Panc1 (cell line): ENCODE measurements around the gene TRAFD1. TPM values are rescaled to one million over a fixed set of nuclear protein-coding genes. Genes with fewer than 3 reads are reported as not detected.

Experiments
- ATAC-seq: fragments of 200-7000 bp; cut with Tn5 transposase; 2 replicates; pipeline ENCODE4 v1.9.1; 2020; ENCODE audit warnings: mild to moderate bottlenecking, moderate library complexity
- BruUV-seq: library from RNA; stranded (reverse); fragments of 400-500 nt; replicated peaks from 2 replicates; lab custom pipeline; 2021; lab: Mats Ljungman, UMichigan
- CTCF ChIA-PET: fragments of 300-600 bp; sonication (Branson Sonifier 250); formaldehyde crosslinking; loops from one replicate; lab custom pipeline; 2022; ENCODE audit warnings: antibody characterized with exemption; lab: Charles Lee
- POLR2A ChIA-PET: fragments of 300-600 bp; sonication (Branson Sonifier 250); formaldehyde crosslinking; loops from one replicate; lab custom pipeline; 2022; ENCODE audit warnings: antibody characterized with exemption; lab: Charles Lee
- DNase-seq: peaks from one replicate; pipeline ENCODE4 v3.0.0-alpha.2; 2010; ENCODE audit warnings: low read depth, low spot score
- H3K27ac ChIP-seq: 2 replicates; pipeline ENCODE4 v1.5.1; 2011; ENCODE audit warnings: mild to moderate bottlenecking, low read length, inconsistent platforms
- H3K27me3 ChIP-seq: fragments of 200-500 bp; sonication (Bioruptor generic); 2 replicates; pipeline ENCODE4 v1.6.0; 2014; ENCODE audit warnings: low read length, inconsistent platforms; ENCODE audit not compliant: control insufficient read depth, insufficient read depth
- H3K36me3 ChIP-seq: fragments of 200-500 bp; sonication (Bioruptor generic); 2 replicates; pipeline ENCODE4 v1.5.1; 2014; ENCODE audit warnings: inconsistent platforms, mild to moderate bottlenecking, low read length, moderate library complexity; ENCODE audit not compliant: control insufficient read depth, insufficient read depth
- H3K4me1 ChIP-seq: 2 replicates; pipeline ENCODE4 v1.5.1; 2011; ENCODE audit warnings: inconsistent platforms, mild to moderate bottlenecking, low read length, moderate library complexity; ENCODE audit not compliant: control insufficient read depth, insufficient read depth
- H3K4me3 ChIP-seq, 2 experiments: 2 replicates each; pipeline ENCODE4 v1.5.1; 2011 to 2012; ENCODE audit warnings: low read depth in 2 of 2, low read length in 2 of 2, mild to moderate bottlenecking in 2 of 2, inconsistent platforms in 1 of 2, moderate library complexity in 1 of 2
- H3K9me3 ChIP-seq: fragments of 200-500 bp; sonication (Bioruptor generic); 2 replicates; pipeline ENCODE4 v1.5.1; 2014; ENCODE audit warnings: low read depth, mild to moderate bottlenecking, inconsistent platforms, low read length, moderate library complexity; ENCODE audit not compliant: control insufficient read depth, insufficient read depth
- CTCF ChIP-seq: fragments of 450-650 bp; IDR thresholded peaks from 2 replicates; pipeline ENCODE4 v1.5.1; 2017; ENCODE audit warnings: mild to moderate bottlenecking
- POLR2AphosphoS5 ChIP-seq: IDR thresholded peaks from 2 replicates; pipeline ENCODE4 v1.6.1; 2012; ENCODE audit warnings: mild to moderate bottlenecking, low read depth, low read length, moderate library complexity
- SIN3A ChIP-seq: IDR thresholded peaks from 2 replicates; pipeline ENCODE4 v1.6.1; 2012; ENCODE audit warnings: low read depth, mild to moderate bottlenecking, low read length, moderate library complexity, borderline replicate concordance; ENCODE audit not compliant: insufficient read depth
- TCF7L2 ChIP-seq: IDR thresholded peaks from 2 replicates; pipeline ENCODE4 v1.6.1; 2011; ENCODE audit warnings: mild to moderate bottlenecking, low read depth, low read length, inconsistent platforms
- in situ Hi-C: cut with HindIII; loops from 2 replicates; pipeline ENCODE4 v1.10.0; 2016; ENCODE audit warnings: low sequenced_read_pairs, low pct_unique_long_range_greater_than_20kb
- intact Hi-C: fragments of 100-400 bp; cut with micrococcal nuclease; formaldehyde crosslinking; loops from one replicate; pipeline ENCODE4 v1.10.0; 2022; ENCODE audit not compliant: unreplicated experiment
- total RNA-seq: library from RNA; stranded (reverse); gene quantifications from one replicate; pipeline ENCODE4 v1.2.1, GENCODE V29; 2021; ENCODE audit not compliant: unreplicated experiment
- TF ChIP-seq, protein P1 (sequence below), 2 experiments: IDR thresholded peaks; 2 replicates each; pipeline ENCODE4 v1.6.1; 2011 to 2012; ENCODE audit warnings: low read depth in 2 of 2, control low read depth in 1 of 2, low read length in 1 of 2, mild to moderate bottlenecking in 1 of 2, moderate library complexity in 1 of 2; ENCODE audit not compliant: insufficient read depth in 1 of 2

TRAFD1 gene
- total RNA-seq, 1 experiment from 2014 or later, result 32.9 TPM

- BruUV-seq, result no TSS peak
- ATAC-seq, result no peak
- in situ Hi-C loops, result no loop called here
These were observed 38.2 kb downstream of the TRAFD1 start for GRCh38 chr12:112163471-112163991.

DNA sequence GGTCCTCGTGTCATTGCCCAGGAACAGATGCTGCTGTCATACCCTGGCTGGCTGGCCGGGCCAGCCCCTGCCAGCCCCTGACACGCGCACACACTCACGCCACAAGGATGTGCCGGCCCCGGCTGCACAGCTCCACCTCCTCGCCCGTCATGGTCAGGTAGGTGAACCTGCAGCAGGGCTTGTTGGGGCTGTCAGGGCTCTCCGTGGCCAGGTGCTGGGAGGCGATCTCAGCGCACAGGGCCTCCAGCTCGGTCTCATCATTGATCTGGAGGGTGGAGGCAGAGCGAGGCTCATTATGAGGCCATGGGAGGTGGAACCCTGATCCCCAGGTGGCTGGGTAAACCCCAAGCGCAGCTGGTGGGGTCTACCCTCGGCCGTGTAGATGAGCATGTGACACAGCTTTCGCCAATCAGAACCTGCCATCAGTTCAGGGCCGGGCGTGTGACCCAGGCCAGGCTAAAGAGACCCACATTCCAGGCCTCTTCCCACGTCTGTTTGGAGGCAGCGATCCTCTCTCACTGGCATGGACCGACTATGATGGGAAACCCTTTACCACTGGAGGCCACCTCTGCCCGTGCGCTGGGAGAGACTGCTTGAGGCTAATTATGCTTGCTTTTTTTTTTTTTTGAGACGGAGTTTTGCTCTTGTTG, 38.8 kb downstream of the TRAFD1 start:
- BruUV-seq, result no TSS peak
- intact Hi-C loops, result no loop called here
- ATAC-seq, result no peak
- POLR2A ChIA-PET, result no interaction called here
- Histone ChIP-seq H3K27me3 (no peaks in the 10 kb centered on the region), H3K27ac (no peak overlapping the region), H3K4me3 (no peak overlapping the region), H3K9me3 (no peaks in the 10 kb centered on the region), H3K4me1 (no peaks in the 10 kb centered on the region), H3K36me3 (no peaks in the 10 kb centered on the region)
- CTCF ChIA-PET, result no interaction called here
- in situ Hi-C loops, result no loop called here
- TF ChIP-seq SIN3A, result no peak
- TF ChIP-seq, protein P1, sequence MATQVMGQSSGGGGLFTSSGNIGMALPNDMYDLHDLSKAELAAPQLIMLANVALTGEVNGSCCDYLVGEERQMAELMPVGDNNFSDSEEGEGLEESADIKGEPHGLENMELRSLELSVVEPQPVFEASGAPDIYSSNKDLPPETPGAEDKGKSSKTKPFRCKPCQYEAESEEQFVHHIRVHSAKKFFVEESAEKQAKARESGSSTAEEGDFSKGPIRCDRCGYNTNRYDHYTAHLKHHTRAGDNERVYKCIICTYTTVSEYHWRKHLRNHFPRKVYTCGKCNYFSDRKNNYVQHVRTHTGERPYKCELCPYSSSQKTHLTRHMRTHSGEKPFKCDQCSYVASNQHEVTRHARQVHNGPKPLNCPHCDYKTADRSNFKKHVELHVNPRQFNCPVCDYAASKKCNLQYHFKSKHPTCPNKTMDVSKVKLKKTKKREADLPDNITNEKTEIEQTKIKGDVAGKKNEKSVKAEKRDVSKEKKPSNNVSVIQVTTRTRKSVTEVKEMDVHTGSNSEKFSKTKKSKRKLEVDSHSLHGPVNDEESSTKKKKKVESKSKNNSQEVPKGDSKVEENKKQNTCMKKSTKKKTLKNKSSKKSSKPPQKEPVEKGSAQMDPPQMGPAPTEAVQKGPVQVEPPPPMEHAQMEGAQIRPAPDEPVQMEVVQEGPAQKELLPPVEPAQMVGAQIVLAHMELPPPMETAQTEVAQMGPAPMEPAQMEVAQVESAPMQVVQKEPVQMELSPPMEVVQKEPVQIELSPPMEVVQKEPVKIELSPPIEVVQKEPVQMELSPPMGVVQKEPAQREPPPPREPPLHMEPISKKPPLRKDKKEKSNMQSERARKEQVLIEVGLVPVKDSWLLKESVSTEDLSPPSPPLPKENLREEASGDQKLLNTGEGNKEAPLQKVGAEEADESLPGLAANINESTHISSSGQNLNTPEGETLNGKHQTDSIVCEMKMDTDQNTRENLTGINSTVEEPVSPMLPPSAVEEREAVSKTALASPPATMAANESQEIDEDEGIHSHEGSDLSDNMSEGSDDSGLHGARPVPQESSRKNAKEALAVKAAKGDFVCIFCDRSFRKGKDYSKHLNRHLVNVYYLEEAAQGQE (IDR thresholded peaks at IDR 0.05; ENCODE audit: insufficient read depth in 1 of 2, low read depth in 2 of 2, low read length in 1 of 2), result no peak
- no peak for TF ChIP-seq CTCF
- TF ChIP-seq TCF7L2, result no peak
- DNase-seq, result no peak

More at GRCh38 chr12:112163471-112163991, 38.2 kb downstream of the TRAFD1 start:
- Histone ChIP-seq H3K9me3 (no peaks in the 10 kb centered on the region), H3K36me3 (no peaks in the 10 kb centered on the region), H3K4me3 (no peak overlapping the region), H3K27me3 (no peaks in the 10 kb centered on the region), H3K27ac (no peak overlapping the region), H3K4me1 (no peaks in the 10 kb centered on the region)
- POLR2A ChIA-PET, result no interaction called here
- CTCF ChIA-PET, result no interaction called here
- intact Hi-C loops, result no loop called here
- no peak for DNase-seq
- no peak for TF ChIP-seq POLR2AphosphoS5
- TF ChIP-seq SIN3A, result no peak
- no peak for TF ChIP-seq CTCF
- TF ChIP-seq TCF7L2, result no peak
- TF ChIP-seq, protein P1 (IDR thresholded peaks at IDR 0.05; ENCODE audit: insufficient read depth in 1 of 2, low read depth in 2 of 2, low read length in 1 of 2), result no peak
